ENCODE measurements around the gene PTPRN2.

Gene PTPRN2

DNA sequence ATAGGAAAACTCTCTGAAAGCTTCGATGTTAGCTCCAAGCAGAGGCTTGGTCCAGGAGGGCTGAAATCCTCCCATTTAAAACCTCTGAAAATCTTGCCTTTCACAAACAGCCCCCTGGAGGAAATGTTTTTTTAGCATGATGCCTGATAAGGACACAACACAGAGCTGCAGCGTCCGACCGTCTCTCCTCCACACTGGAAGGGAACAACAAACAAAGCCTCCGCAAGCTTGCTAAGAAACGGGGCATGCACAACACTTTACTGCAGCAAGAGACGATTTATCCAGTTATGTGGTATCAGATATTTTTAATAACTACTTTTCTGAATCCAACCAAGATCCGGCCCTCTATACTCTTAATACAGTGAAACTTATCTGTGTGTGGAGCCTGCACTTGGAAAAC lies 182.3 kb downstream of the PTPRN2 start:
- DNase-seq (ENCODE audit: low read depth in 1 of 2, low spot score in 1 of 2) = no peak

DNA sequence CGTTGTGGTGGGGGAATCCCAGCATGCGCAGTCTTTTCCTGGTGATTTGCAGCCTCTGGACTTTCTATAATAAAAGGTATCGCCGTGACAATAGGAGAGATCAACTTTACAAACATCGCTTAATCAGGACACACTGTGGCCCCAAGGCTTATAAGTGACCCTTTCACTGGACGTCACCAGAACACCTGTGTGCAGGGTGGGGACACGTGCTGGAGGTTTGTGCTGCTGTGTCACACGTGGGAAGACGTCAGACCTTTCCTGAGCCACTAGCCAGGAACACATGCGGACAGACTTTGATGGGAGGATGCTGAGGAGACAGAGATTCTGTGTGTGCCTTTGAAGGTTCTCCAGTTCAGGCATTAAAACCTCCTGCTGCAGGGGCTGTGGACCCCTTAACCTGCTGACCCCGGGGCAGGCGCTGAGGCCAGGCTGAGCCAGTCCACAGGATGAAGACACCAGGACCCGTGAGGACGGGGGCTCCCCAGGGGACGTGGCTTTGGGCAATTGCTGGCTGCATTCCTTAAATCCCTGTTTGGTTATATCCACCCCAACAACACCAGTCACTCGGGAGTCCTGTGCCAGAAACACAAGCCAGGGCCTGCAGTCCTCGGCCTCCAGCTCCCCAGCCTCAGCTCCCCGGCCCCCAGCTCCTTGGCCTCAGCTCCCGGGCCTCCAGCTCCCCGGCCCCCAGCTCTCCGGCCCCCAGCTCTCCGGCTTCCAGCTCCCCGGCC lies 183.4 kb downstream of the PTPRN2 start:
- no peak for DNase-seq (ENCODE audit: low read depth in 1 of 2, low spot score in 1 of 2)

DNA sequence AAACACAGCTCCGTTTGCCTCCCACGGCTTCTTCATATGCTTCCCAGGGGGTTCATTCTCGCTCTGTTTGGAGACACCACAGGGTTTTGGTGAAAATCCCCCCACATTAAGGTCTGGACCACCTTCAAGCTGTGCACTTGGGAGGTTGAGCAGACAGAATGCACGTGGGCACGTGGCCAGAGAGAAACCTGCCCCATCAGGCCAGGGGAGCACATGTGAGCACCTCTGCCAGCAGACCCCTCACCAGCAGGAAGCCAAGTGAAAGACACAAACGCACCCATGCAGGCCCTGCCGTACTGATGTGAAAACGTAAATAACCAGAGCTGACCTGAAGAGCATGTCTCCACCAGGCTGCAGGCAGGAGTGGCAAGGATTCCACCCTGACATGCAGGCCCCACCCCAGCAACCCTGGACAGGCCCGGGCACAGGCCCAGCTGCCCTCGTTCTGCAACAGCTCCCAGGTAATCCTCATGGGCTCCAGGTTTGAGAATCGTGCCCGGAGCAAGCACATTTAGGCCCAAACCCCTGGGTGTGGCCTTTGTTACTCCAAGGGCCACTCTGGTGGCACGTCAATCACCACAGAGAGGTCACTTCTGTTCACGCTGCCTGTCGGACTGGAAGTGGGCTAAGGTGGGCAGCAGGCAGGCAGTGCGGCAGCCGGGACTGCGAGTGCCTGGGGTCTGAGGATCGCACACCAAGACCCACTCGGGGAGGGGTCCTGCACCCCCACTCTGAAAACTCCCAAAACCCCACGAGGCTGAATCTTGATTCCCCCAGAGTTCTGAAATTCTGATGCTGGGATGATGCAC lies 184.4 kb downstream of the PTPRN2 start:
- no peak for DNase-seq (ENCODE audit: low read depth in 1 of 2, low spot score in 1 of 2)

DNA sequence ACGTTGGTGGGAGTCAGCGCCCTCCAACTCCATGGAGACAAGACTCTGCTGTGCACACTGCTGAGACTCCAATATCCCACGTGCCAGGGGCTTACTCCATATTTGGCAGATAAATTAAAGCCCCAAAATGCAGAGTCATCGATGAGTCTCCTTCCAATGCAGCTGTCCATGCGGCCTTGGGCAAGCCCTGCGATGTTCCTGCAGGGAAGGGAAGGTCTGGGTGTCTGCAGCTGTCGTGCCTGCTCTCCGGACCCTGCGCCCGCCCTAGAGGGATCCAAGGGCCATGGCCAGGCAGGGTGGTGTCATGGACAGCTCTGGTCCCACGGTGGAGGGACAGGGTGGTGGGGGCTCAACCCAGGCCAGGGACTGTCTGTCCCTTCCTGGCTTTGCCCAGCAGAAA lies 185.2 kb downstream of the PTPRN2 start:
- no peak for DNase-seq (ENCODE audit: low read depth in 1 of 2, low spot score in 1 of 2)

DNA sequence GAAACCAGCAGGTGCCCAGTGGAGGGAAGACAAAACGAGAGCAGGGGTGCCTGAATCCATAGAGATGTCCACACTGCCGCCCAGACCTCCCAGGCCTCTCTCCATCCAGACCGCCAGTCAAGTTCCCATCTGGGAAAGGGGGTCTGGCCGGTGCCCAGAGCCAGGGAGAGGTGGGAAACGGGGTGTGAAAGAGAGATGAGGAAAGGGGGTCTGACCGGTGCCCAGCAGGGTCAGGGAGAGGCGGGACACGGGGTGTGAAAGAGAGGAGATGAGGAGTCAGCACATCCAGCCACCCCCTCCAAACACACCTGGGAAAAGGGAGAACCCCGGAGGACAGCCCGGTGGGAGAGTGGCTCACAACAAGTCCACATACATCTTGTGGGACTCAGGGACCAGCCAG lies 185.8 kb downstream of the PTPRN2 start:
- no peak for DNase-seq (ENCODE audit: low read depth in 1 of 2, low spot score in 1 of 2)

DNA sequence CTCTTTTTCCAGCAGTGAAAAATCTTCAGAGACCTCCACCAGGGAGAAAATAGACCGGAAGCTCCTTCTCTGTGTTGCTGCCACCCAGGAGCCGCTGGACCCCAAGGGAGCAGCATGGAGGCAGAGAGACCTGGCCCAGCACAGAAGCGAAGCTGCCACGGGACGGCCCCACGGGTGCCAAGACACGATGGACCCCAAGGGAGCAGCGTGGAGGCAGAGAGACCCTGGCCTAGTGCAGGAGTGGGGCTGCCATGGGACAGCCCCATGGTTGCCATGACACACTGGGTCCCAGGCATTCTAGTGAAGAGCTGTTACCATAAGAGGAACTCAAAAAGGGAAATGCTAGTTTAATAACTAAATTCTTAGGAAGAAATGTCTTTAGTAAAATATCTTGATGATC lies 186.3 kb downstream of the PTPRN2 start:
- DNase-seq (ENCODE audit: low read depth in 1 of 2, low spot score in 1 of 2) = no peak

DNA sequence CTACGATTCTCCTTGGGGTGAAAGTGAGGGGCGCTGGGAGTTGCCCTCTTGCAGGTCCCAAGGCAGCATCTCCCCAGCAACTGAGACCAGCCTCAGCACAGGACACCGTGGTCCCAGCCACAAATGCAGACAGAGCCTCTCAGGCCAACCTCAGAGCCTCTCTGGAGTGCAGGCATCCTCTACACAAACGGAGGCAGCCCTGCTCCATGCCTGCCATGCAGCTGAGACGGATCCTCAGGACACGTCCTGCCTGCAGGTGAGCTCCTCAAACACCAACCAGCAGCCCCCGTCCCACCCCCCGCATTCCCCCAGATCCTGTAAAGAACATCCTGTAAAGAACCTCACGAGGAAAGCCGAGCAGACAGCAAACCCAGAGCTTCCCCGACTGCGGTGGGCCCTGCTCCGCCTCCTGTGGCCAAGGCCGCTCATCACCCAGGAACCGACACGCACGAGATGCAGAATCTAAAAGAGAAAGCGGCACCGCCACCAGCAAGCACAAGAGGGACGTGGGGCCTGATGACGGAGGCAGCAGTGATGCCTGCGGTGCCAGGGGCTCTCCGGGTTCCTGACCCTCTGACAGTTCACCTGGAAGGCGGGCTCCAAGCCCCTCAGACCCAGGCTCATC lies 186.9 kb downstream of the PTPRN2 start:
- no peak for DNase-seq (ENCODE audit: low read depth in 1 of 2, low spot score in 1 of 2)

DNA sequence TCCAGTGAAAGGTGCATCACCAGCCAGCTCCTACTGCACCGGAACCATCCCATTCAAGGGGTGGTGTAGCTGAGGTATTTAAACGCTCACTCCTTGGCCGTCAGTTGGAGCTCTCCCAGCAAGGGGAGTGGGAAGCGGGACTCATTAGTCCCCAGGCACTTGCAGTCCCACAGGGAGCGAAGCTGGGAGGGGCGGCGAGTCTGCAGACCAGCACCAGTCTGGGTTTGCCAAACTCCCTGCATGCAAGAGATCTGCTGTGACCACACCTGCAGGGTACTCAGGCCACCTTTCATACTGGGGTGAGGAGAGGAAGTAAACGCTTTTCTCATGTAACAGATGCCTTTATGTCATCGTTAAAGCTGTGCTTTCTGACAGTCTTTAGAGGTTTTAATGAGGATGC lies 187.9 kb downstream of the PTPRN2 start:
- DNase-seq (ENCODE audit: low read depth in 1 of 2, low spot score in 1 of 2) = no peak

DNA sequence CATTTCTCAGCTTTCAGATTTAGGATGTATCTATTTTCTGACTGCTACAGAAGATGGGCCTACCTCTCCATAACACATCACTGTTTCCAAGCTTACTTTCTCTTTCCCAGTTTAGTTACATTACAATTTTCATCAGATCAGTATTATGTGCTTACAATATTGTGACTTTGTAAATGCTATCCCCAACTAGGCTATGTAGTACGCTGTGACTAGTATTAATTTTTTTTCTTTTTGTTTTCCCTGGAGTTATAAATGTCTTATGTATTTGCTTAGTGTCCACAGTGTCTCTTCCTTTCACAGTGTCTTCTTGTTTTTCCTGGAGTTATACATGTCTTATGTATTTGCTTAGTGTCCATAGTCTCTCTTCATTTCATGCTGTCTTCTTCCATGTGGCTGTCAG lies 188.9 kb downstream of the PTPRN2 start:
- DNase-seq (ENCODE audit: low read depth in 1 of 2, low spot score in 1 of 2) = no peak

DNA sequence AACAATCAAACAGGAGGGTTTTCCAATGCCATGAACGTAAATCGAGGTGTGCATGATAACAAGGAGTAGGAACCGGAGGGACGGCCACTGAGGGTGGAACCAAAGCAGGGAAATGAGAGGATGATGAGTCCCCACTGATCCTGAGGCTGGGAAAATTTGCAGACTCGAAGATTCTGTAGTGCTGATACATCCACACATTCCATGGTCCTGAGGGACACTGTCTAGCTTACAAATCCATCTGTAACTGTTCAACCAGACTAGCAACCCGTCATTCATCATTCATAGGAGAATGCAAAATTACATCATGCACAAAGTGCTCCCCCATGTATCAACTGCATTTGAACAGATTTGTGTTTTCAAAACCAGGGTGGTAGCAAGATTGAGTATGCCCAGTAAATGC lies 189.7 kb downstream of the PTPRN2 start:
- no peak for DNase-seq (ENCODE audit: low read depth in 1 of 2, low spot score in 1 of 2)

DNA sequence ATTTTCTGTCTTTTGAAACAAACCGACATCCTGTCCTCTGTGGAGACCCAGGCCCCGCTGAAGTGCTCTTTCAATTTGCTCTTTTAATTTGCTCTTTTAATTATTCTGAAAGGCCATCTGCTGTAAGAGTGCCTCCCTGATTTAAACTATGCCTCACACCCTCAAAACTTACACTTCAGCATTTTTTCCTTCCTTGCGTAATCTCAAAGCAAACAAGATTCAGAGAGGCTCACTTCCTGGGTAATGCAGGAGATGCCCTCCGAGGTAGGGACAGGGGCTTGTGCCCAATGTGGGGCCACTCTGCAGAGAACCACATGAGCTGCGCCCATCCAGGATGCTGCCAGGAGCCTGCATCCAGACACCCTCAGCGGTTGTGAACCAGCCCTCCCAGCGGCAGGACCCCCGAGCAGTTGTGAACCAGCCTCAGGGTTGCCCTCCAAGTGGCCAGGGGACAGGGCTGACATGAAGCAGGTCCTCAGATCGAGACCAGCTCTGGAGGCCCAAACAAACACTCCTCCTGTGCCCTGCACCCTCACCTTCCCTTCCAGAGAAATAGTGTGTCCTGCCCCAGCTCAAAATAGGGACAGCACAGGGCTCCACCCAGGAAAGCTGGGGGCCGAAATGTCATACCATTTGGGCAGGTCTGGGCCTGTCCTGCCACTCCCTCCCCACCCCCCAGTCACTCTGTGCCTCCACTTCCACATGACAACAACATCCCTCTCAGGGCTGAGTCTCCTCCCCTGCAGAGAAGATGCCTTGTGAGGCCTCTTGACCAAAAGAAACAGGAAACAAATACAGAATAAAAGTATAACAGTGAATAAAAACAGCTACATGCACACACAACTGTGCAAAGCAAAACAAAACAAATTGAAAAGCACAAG lies 190.4 kb downstream of the PTPRN2 start:
- DNase-seq (ENCODE audit: low read depth in 1 of 2, low spot score in 1 of 2) = no peak

DNA sequence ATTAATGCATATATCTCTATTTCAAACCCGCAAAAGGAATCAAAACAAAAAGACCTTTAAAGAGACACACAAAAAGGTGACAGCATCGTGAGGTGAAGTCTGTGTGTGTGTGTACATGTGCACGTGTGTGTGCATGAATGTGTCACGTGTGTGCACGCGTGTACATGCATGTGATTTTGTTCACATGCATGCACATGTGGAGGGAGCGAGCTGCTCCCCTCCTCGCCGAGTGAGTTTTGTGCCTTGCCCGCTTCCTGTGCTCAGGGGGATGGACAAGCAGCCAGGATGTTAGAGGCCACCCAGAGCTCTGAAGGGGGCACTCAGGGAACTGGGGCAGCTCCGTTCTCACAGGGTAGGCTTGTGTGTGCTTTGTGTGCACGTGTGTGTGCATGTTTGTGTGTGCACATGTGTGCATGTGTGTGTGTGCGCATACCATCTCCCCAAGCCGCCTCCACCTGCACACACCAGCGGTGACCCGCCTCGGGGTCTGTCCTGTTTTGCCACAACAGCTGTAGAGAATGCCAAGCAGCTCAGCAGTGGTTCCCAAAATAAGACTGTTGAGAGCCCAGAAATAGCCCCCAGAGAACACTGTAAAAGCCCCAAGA lies 191.2 kb downstream of the PTPRN2 start:
- no peak for DNase-seq (ENCODE audit: low read depth in 1 of 2, low spot score in 1 of 2)

DNA sequence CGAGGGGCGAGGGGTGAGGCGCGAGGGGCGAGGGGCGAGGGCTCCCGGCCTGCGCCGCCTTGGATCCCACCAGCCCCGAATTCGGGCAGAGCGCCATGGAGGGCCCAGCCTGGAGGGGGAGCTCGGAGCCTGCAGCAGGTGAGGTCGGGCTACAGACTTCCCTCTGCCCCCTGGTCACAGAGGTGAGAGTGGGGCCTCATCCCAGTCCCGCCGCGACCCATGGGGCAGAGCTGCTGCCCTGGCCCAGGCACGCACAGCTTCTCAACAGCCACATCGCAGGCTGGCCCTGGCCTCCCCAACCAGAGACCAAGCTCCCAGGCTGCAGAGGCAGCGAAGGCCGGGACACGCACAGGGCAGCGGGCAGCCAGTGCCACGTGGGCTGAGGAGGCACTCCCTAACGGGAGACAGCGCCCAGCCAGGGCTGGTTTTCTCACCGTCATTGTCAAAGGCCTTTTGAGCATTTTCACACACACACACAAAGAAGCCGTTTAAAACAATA lies 191.8 kb downstream of the PTPRN2 start:
- DNase-seq (ENCODE audit: low read depth in 1 of 2, low spot score in 1 of 2) = no peak

DNA sequence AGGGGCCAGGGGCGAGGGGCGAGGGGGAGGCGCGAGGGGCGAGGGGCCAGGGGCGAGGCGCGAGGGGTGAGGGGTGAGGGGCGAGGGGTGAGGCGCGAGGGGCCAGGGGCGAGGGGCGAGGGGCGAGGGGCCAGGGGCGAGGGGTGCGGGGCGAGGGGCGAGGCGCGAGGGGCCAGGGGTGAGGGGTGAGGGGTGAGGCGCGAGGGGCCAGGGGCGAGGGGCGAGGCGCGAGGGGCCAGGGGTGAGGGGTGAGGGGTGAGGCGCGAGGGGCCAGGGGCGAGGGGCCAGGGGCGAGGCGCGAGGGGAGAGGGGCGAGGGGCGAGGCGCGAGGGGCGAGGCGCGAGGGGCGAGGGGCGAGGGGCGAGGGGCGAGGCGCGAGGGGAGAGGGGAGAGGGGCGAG lies 192.3 kb downstream of the PTPRN2 start:
- no peak for DNase-seq (ENCODE audit: low read depth in 1 of 2, low spot score in 1 of 2)

DNA sequence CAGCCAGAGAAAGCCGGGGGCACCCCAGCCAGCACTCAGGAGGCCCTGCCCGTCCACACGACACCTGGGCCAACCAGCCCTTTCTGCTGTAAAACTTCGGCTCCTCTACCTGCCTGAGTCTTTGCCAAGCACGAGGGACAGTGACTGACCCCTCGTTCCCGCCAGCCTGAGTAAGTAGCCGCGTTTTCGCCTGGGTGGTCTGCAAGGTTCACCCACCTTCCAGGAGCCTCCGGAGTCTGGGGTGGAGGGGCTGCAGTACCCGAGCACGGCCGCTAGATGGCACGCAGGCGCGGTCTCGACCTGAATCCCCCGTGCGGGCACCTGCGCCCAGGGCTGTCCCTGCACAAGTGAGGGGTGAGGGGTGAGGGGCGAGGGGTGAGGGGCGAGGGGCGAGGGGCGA lies 192.7 kb downstream of the PTPRN2 start:
- no peak for DNase-seq (ENCODE audit: low read depth in 1 of 2, low spot score in 1 of 2)

DNA sequence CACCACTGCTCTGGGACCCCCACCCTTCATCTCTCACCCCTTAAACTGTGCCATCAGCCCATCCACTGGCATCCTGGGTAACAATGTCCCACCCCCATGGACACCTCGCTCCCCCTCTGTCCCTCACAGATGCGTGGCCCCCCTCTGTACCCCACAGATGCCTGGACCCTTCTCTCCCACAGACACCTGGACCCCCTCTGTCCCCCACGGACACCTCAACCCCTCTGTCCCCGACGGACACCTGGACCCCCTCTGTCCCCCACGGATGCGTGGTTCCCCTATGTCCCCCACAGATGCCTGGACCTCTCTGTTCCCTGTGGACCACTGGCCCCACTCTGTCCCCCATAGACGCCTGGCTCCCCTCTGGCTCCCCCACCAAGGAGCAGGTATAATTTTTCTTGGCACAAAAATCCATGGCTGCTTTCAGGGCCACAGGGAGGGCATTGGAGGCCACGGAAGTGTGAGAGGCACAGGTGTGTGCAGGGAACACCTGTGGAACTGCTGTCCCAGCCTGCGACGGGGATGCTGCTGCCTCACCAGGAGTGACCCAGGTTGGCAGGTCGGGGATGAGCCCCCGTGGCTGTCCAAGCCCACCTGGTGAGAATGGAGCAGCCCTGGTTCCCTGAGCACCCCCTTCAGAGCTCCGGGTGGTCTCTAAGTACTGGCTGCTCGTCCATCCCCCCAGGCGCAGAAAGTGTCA lies 193.5 kb downstream of the PTPRN2 start:
- DNase-seq (ENCODE audit: low read depth in 1 of 2, low spot score in 1 of 2) = no peak

DNA sequence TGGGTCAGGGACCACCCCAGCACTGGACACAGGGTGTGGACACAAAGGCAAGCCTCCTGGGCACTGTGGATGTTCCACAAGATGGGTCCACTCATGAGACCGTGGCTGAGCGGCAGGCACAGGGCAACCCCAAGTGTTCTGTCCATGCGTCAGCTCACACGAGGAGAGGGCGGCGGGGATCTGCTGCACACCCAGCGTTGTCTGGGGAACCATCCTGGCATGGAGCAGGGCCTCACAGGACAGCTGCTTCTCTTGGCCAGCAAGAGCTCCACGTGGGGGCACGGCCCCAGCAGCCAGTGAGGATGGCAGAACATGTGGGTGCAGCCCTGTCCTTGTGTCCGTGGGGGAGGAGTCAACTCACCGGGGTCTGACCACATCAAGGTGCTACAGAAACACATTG lies 195.4 kb downstream of the PTPRN2 start:
- no peak for DNase-seq (ENCODE audit: low read depth in 1 of 2, low spot score in 1 of 2)

DNA sequence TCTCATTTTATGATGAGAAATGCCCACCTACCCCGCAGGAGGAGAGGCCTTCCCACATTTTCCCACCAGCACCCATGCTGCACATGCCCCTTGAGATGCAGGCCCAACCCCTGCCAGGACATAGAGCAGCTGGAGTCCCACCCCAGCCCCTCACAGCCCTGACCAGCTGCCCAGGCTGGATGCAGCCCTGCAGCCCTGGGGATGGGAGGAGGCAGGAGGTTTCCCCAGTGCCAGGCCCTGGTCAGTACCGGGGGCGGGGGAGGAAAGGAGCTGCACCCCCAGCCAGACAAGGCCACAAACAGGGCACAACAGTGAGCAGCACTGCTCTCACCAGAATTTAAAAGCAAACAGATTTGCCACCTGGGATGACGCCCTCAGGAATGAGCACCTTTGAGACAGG lies 196.1 kb downstream of the PTPRN2 start:
- DNase-seq (ENCODE audit: low read depth in 1 of 2, low spot score in 1 of 2) = no peak

DNA sequence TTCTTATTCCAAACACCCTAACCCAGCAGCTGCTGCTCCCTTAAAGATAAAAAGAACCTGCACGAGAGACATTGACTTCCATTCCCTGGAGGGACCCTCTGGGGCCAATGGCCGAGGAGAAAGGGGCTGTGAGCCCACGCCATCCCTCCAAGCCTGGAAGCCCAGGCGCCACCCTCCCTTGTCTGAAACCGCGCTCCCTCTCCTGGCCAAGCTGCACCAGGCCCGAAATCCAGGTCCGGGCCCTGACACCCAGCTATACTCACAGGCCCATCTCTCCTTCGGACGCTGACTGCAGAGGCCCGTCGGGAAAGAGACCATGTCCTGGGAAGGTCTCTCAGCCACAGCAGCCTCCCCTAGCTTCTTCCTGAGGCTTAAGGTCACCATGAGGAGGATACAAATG lies 196.5 kb downstream of the PTPRN2 start:
- no peak for DNase-seq (ENCODE audit: low read depth in 1 of 2, low spot score in 1 of 2)

DNA sequence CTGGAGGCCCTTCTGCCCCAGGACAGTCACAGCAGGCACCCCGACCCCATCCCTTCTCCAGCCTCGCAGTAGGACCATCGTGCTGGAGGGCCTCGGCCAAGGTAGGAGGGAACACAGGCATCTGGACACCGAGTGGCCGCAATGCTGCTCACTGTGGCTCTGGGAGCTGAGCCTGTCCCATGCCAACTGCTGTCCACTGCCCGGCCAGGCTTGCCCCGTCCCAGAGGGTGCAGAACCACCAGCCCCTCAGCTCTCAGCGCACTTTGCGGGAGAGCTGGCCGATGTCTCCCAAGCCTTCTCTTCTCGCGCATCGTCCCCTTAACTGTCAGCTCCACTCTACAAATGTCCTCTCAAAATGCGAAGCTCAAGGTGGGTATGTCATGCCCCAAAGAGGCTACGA lies 197.2 kb downstream of the PTPRN2 start:
- no peak for DNase-seq (ENCODE audit: low read depth in 1 of 2, low spot score in 1 of 2)
